ENCODE measurements around the gene TMEM14C. TPM values are rescaled to one million over a fixed set of nuclear protein-coding genes. Genes with fewer than 3 reads are reported as not detected.
A peak's percentile ranks its signal among the peaks of the same experiment; 100 is the strongest.
"Not testable (repeated sequence)": the region's sequence is repeated elsewhere in the genome, so short reads cannot be mapped to it uniquely, and the experiment has no call there.

The TMEM14C gene
- total RNA-seq, 4 donors from 2014 or later = 97.5 to 236 (median 159) TPM

- DNase-seq = no peak
- no peak for TF ChIP-seq POLR2A (IDR thresholded peaks at IDR 0.05)
- no peak for TF ChIP-seq CTCF (IDR thresholded peaks at IDR 0.05)
- Histone ChIP-seq H3K4me3 (no peak overlapping the region), H3K27me3 (no peaks in the 10 kb centered on the region), H3K27ac (no peak overlapping the region), H3K36me3 (no peaks in the 10 kb centered on the region), H3K9me3 (no peaks in the 10 kb centered on the region), H3K4me1 (no peaks in the 10 kb centered on the region)
- intact Hi-C loops (cut with DNase I; ENCODE audit: low total_unique reads) = no loop called here
Measured at GRCh38 chr6:10713962-10714361, 8.9 kb upstream of the TMEM14C start.

GRCh38 chr6:10719296-10719963 lies 3.4 kb upstream of the TMEM14C start:
- DNase-seq = no peak
- Histone ChIP-seq H3K4me1 (peaks cover 7 to 8% of the 10 kb centered on the region in 2 donors), H3K27me3 (no peaks in the 10 kb centered on the region), H3K9me3 (no peaks in the 10 kb centered on the region), H3K4me3 (peak overlapping the region in 1 of 2 donors; percentile 43), H3K27ac (peak overlapping the region in 1 of 2 donors; percentile 88), H3K36me3 (no peaks in the 10 kb centered on the region)
- intact Hi-C loops (cut with DNase I; ENCODE audit: low total_unique reads) = no loop called here
- TF ChIP-seq CTCF (IDR thresholded peaks at IDR 0.05) (no peak), POLR2A (IDR thresholded peaks at IDR 0.05) (no peak)

- Histone ChIP-seq H3K36me3 (no peaks in the 10 kb centered on the region), H3K9me3 (no peaks in the 10 kb centered on the region), H3K4me1 (peaks cover 7 to 12% of the 10 kb centered on the region in 2 donors), H3K4me3 (peak overlapping the region; percentile 43 to 66), H3K27me3 (no peaks in the 10 kb centered on the region), H3K27ac (peak overlapping the region; percentile 74 to 88)
- TF ChIP-seq CTCF (IDR thresholded peaks at IDR 0.05) (no peak), POLR2A (IDR thresholded peaks at IDR 0.05) (no peak)
- DNase-seq = peak; percentile 23 to 31
- intact Hi-C loops (cut with DNase I; ENCODE audit: low total_unique reads) = no loop called here
Measured at GRCh38 chr6:10719964-10720264, 3.0 kb upstream of the TMEM14C start.

GRCh38 chr6:10720265-10720959 lies 2.5 kb upstream of the TMEM14C start:
- H3K9me3 ChIP-seq = no peaks in the 10 kb centered on the region
- TF ChIP-seq CTCF (IDR thresholded peaks at IDR 0.05) = no peak
- TF ChIP-seq POLR2A (IDR thresholded peaks at IDR 0.05) = peak in 1 of 2 donors; percentile 19
- H3K27me3 ChIP-seq = no peaks in the 10 kb centered on the region
- H3K4me1 ChIP-seq = peaks cover 7 to 14% of the 10 kb centered on the region in 2 donors
- no peaks in the 10 kb centered on the region for H3K36me3 ChIP-seq
- DNase-seq = peak; percentile 18 to 50
- intact Hi-C loops (cut with DNase I; ENCODE audit: low total_unique reads) = no loop called here
- H3K4me3 ChIP-seq = peak overlapping the region; percentile 43 to 66
- H3K27ac ChIP-seq = peak overlapping the region; percentile 74 to 88

GRCh38 chr6:10720960-10721849 lies 1.7 kb upstream of the TMEM14C start:
- Histone ChIP-seq H3K4me3 (peak overlapping the region; percentile 43 to 66), H3K27ac (peak overlapping the region; percentile 74 to 88), H3K4me1 (peaks cover 7 to 14% of the 10 kb centered on the region in 2 donors)
- intact Hi-C loops (cut with DNase I; ENCODE audit: low total_unique reads); H3K27me3 ChIP-seq; H3K36me3 ChIP-seq; DNase-seq; H3K9me3 ChIP-seq: not testable (repeated sequence)

Data from uterus (tissue), 4 donors.